Memory B cell (primary cell): ENCODE results near the gene BCS1L.

ENCODE experiments used
- ATAC-seq: fragments of 150-1000 bp; cut with Tn5 transposase; 2 replicates; pipeline ENCODE4 v1.10.0; 2021; ENCODE audit warnings: low read depth, mild to moderate bottlenecking, moderate library complexity
- DNase-seq, 2 donors: peaks; one replicate each; pipeline ENCODE4 v3.0.0; 2022; ENCODE audit warnings: low spot score in 2 of 2
- H3K27ac Mint-ChIP-seq: one replicate; pipeline ENCODE4 v1.8.0; 2022; ENCODE audit warnings: mild to moderate bottlenecking, moderate library complexity, mixed read lengths
- H3K27me3 Mint-ChIP-seq: one replicate; pipeline ENCODE4 v1.8.0; 2022; ENCODE audit warnings: mixed read lengths
- H3K36me3 Mint-ChIP-seq: one replicate; pipeline ENCODE4 v1.8.0; 2022; ENCODE audit warnings: mild to moderate bottlenecking, mixed read lengths
- H3K4me1 Mint-ChIP-seq: one replicate; pipeline ENCODE4 v1.8.0; 2022; ENCODE audit warnings: mixed read lengths
- H3K4me3 Mint-ChIP-seq: one replicate; pipeline ENCODE4 v1.8.0; 2022; ENCODE audit warnings: mild to moderate bottlenecking, moderate library complexity, mixed read lengths
- H3K9me3 Mint-ChIP-seq: one replicate; pipeline ENCODE4 v1.8.0; 2022; ENCODE audit warnings: mixed read lengths

Gene BCS1L

DNA sequence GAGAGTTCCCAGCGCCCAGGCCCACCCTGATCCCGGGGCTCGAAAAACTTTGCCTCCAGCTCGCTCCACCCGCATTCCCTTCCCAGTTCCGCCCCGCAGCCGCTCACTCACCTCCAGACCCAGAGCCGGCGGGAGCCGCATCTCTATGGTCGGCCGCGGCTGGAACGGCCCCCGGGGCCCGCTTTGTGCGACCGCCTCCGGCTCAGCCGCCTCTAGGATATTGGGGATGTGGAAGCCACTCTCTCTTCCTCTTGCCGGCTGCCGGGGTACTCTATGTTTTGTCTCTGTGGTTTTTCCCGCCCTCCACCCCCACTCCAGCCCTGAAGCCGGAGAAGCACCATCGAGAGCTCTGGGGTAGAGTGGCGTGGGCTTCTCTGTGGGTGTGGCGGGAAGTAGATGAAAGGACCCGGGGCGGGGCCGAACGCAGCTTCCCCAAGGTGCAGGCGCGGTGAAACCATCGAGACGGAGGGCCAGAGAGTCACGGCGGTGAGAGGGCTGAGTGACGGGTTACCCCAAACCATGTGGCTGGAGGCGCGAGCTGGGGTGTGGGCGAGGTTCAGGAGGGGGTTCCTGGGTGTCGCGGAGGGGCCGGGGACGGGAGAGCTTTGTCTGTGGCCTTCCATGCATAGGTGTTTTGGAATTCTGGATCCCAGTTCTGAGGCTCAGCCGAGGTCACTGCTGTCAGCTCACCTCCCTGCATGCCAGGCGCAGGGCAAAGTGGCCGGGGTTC is at the start of gene BCS1L, which contains the start of gene ZNF142:
Gene BCS1L, plus strand, starts transcription at position 426 of the 730 bp plus-strand sequence. CDS start 1,305 bp downstream, outside the sequence.
Gene ZNF142, minus strand, starts transcription at position 366 of the 730 bp plus-strand sequence. CDS start 3,194 bp downstream, outside the sequence.
- no peaks in the 10 kb centered on the region for H3K27me3 Mint-ChIP-seq
- peaks cover 26% of the 10 kb centered on the region for H3K4me1 Mint-ChIP-seq
- peak; percentile 91 to 92 for DNase-seq
- H3K27ac Mint-ChIP-seq: peak within 1 kb of the TSS; percentile 73
- H3K9me3 Mint-ChIP-seq: no peaks in the 10 kb centered on the region
- peak within 1 kb of the TSS; percentile 90 for H3K4me3 Mint-ChIP-seq
- ATAC-seq: peak; percentile 96
- H3K36me3 Mint-ChIP-seq: peaks cover 21% of the 10 kb centered on the region

DNA sequence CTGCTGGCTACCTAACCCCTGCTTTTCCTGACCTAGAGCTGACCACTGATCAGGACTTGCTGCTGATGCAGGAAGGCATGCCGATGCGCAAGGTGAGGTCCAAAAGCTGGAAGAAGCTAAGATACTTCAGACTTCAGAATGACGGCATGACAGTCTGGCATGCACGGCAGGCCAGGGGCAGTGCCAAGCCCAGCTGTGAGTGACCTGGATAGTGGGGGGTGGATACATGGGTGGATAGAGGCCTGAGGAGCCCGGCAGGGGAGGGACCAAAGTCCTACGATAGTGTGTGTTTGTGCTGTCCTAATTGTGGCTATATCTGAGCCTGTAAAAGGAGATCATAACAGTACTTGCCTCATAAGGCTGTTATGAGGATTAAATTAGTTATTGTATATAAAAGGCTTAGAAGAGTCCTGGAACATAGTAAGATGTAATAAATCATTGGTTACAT is 43.6 kb upstream of the BCS1L start:
- Mint-ChIP-seq H3K9me3 (no peaks in the 10 kb centered on the region), H3K27ac (no peak overlapping the region), H3K4me3 (no peak overlapping the region), H3K36me3 (no peaks in the 10 kb centered on the region), H3K27me3 (peaks cover 4% of the 10 kb centered on the region), H3K4me1 (no peaks in the 10 kb centered on the region)
- ATAC-seq: no peak
- no peak for DNase-seq

- Mint-ChIP-seq H3K4me3 (no peak overlapping the region), H3K9me3 (no peaks in the 10 kb centered on the region), H3K27me3 (peaks cover 8% of the 10 kb centered on the region), H3K27ac (no peak overlapping the region), H3K4me1 (peaks cover 3% of the 10 kb centered on the region), H3K36me3 (peaks cover 1% of the 10 kb centered on the region)
- DNase-seq: no peak
- no peak for ATAC-seq
These were observed 41.2 kb upstream of the BCS1L start for GRCh38 chr2:218618102-218618860.

DNA sequence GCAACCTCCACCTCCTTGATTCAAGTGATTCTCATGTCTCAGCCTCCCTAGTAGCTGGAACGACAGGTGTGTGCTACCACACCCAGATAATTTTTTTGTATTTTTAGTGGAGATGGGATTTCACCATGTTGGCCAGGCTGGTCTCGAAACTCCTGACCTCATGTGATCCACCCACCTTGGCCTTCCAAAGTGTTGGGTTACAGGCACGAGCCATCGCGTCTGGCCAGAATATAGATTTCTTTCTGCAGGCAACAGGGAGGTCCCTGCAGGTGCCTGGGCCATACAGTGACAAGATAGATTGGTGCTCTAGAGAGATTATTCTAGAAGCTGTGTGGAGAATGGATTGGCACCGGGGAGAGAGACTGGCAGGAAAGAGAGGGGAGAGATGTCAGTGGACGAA is 38.5 kb upstream of the BCS1L start:
- H3K36me3 Mint-ChIP-seq: peaks cover 1% of the 10 kb centered on the region
- H3K4me3 Mint-ChIP-seq: no peak overlapping the region

GRCh38 chr2:218622606-218623365 is 36.7 kb upstream of the BCS1L start:
- Mint-ChIP-seq H3K9me3 (no peaks in the 10 kb centered on the region), H3K36me3 (peaks cover 1% of the 10 kb centered on the region), H3K27ac (no peak overlapping the region), H3K4me3 (no peak overlapping the region), H3K27me3 (peaks cover 8% of the 10 kb centered on the region), H3K4me1 (peaks cover 3% of the 10 kb centered on the region)
- ATAC-seq (no peak), DNase-seq (no peak)

More for the DNA sequence above, 38.5 kb upstream of the BCS1L start:
- no peak overlapping the region for H3K27ac Mint-ChIP-seq
- peaks cover 8% of the 10 kb centered on the region for H3K27me3 Mint-ChIP-seq
- DNase-seq: no peak
- no peak for ATAC-seq
- peaks cover 3% of the 10 kb centered on the region for H3K4me1 Mint-ChIP-seq
- H3K9me3 Mint-ChIP-seq: no peaks in the 10 kb centered on the region

DNA sequence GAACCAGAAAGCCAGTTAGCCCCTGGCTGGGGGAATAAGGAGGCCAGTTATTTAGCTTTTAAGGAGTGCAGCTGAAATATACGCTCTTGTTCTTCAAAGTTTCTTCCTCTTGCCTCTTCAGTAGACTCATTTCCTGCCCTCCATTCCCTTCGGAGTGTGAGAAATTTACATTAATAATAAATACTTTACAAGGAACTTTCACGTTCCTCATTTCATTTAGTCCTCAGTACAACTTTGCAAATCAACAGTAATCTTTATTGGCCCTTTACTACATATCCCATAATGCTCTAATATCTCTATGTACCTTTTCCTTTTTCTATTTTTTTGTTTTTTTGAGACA is 36.1 kb upstream of the BCS1L start:
- H3K9me3 Mint-ChIP-seq: no peaks in the 10 kb centered on the region
- H3K4me3 Mint-ChIP-seq: no peak overlapping the region
- no peak for ATAC-seq

GRCh38 chr2:218626369-218626768 is 33.1 kb upstream of the BCS1L start:
- no peak for DNase-seq

More for the DNA sequence above, 36.1 kb upstream of the BCS1L start:
- Mint-ChIP-seq H3K36me3 (peaks cover 1% of the 10 kb centered on the region), H3K4me1 (peaks cover 3% of the 10 kb centered on the region), H3K27me3 (peaks cover 8% of the 10 kb centered on the region), H3K27ac (no peak overlapping the region)
- DNase-seq: no peak

DNA sequence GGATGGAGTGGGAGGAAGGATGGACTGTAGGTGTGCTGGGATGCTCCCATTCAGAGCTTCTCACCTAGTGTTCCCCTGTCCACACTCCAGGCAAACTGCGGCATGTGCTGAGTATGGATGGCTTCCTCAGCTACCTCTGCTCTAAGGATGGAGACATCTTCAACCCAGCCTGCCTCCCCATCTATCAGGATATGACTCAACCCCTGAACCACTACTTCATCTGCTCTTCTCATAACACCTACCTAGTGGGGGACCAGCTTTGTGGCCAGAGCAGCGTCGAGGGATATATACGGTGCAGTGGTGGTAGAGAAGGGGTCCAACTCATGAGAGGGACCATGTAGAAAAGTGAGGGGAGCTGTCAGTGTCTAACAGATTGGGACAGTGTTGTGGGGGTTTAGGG is 31.5 kb upstream of the BCS1L start:
- H3K4me3 Mint-ChIP-seq: no peak overlapping the region
- H3K9me3 Mint-ChIP-seq: no peaks in the 10 kb centered on the region
- H3K27me3 Mint-ChIP-seq: no peaks in the 10 kb centered on the region
- ATAC-seq (no peak), DNase-seq (no peak)
- no peak overlapping the region for H3K27ac Mint-ChIP-seq
- no peaks in the 10 kb centered on the region for H3K4me1 Mint-ChIP-seq
- no peaks in the 10 kb centered on the region for H3K36me3 Mint-ChIP-seq

More at GRCh38 chr2:218626369-218626768, 33.1 kb upstream of the BCS1L start:
- Mint-ChIP-seq H3K9me3 (no peaks in the 10 kb centered on the region), H3K27ac (no peak overlapping the region), H3K4me1 (no peaks in the 10 kb centered on the region), H3K27me3 (peaks cover under 1% of the 10 kb centered on the region), H3K36me3 (no peaks in the 10 kb centered on the region), H3K4me3 (no peak overlapping the region)
- no peak for ATAC-seq

DNA sequence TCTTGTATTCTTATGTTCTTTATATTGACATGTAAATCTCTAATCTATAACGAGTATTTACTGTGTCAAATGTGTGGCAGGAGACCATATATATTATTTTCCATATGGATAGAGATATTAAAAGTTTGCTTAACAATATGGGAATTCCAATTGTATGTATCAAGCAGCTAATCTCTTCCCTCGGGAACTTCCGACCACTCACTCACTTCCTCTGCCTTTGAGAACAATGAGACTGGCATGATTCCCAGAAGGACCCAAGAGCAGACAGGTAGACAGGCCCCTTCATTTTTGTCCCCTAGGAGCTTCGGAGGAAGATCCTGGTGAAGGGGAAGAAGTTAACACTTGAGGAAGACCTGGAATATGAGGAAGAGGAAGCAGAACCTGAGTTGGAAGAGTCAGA is 27.6 kb upstream of the BCS1L start:
- Mint-ChIP-seq H3K36me3 (peaks cover 6% of the 10 kb centered on the region), H3K4me3 (no peak overlapping the region), H3K27me3 (no peaks in the 10 kb centered on the region), H3K9me3 (no peaks in the 10 kb centered on the region), H3K4me1 (no peaks in the 10 kb centered on the region), H3K27ac (no peak overlapping the region)
- ATAC-seq: no peak
- no peak for DNase-seq

DNA sequence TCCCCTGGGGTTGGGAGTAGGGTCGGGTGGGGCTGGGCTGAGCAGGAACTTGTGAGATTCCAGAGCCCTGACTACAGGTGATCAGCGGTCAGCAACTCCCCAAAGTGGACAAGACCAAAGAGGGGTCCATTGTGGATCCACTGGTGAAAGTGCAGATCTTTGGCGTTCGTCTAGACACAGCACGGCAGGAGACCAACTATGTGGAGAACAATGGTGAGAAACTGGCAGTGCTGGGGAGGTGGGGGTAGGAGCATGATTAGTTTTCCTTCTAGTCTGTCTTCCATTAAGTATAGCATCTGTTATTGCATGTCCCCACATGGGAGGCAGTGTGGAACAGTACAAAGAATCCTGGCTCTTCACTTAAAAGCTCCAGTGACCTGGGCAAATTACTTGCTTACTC is 23.8 kb upstream of the BCS1L start:
- H3K27ac Mint-ChIP-seq: no peak overlapping the region
- H3K4me1 Mint-ChIP-seq: no peaks in the 10 kb centered on the region
- DNase-seq (no peak), ATAC-seq (no peak)
- H3K36me3 Mint-ChIP-seq: peaks cover 22% of the 10 kb centered on the region
- no peaks in the 10 kb centered on the region for H3K27me3 Mint-ChIP-seq
- H3K9me3 Mint-ChIP-seq: no peaks in the 10 kb centered on the region
- no peak overlapping the region for H3K4me3 Mint-ChIP-seq

DNA sequence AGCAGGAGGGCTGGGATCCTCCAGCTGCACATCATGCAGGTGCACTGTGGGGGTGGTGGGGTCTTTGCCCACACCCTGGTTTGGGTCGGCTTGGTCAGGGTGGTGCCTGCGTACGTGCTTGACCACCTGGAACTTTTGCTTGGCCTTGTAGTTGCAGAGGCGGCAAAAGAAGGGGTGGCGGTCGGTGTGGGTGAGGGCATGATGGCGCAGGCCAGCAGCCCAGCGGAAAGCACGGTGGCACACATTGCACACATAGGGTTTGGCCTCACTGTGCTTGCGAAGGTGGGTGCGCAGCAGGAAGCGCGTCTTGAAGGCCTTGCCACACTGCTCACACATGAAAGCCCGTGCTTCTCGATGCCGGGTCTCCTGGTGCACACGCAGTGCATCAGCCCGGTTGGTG is 21.1 kb upstream of the BCS1L start:
- H3K27ac Mint-ChIP-seq: no peak overlapping the region
- no peaks in the 10 kb centered on the region for H3K27me3 Mint-ChIP-seq
- ATAC-seq (no peak), DNase-seq (no peak)
- H3K4me1 Mint-ChIP-seq: no peaks in the 10 kb centered on the region
- H3K9me3 Mint-ChIP-seq: no peaks in the 10 kb centered on the region
- no peak overlapping the region for H3K4me3 Mint-ChIP-seq
- H3K36me3 Mint-ChIP-seq: peaks cover 22% of the 10 kb centered on the region

- H3K27ac Mint-ChIP-seq: no peak overlapping the region
- H3K4me1 Mint-ChIP-seq: no peaks in the 10 kb centered on the region
- ATAC-seq (no peak), DNase-seq (no peak)
- H3K4me3 Mint-ChIP-seq: no peak overlapping the region
- H3K9me3 Mint-ChIP-seq: no peaks in the 10 kb centered on the region
- H3K27me3 Mint-ChIP-seq: no peaks in the 10 kb centered on the region
- peaks cover 22% of the 10 kb centered on the region for H3K36me3 Mint-ChIP-seq
These were observed 17.3 kb upstream of the BCS1L start for GRCh38 chr2:218642121-218642656.

DNA sequence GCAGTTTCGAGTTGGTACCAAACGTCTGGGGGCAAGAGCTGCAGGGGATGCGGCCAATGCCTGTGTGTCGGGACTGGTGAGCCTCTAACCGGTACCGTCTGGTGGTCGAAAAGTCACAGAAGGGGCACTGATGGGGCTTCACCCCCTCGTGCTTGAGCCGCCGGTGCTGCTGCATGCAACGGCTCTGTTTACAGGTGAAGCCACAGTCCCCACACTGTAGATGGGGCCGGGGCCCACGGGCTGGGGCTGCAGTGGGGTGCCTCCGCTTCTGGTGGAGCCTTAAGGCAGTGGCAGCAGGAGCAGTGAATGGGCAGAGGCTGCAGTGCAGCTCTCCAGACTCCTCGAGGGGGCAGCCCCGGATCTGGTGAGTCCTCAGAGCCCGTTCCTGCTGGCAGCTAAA is 16.7 kb upstream of the BCS1L start:
- Mint-ChIP-seq H3K4me3 (no peak overlapping the region), H3K27me3 (no peaks in the 10 kb centered on the region), H3K4me1 (no peaks in the 10 kb centered on the region), H3K36me3 (peaks cover 18% of the 10 kb centered on the region), H3K9me3 (no peaks in the 10 kb centered on the region), H3K27ac (no peak overlapping the region)
- DNase-seq: no peak
- ATAC-seq: no peak
